HEK293 (cell line): Measurements from ENCODE around the gene CCDC88C.
A peak's percentile ranks its signal among the peaks of the same experiment; 100 is the strongest.

ENCODE experiments used
- CTCF ChIA-PET: fragments of 350-600 bp; formaldehyde crosslinking; extraction: SDS; loops from one replicate; lab custom pipeline; 2021; ENCODE audit warnings: antibody characterized with exemption; lab: Yijun Ruan, JAX
- POLR2A ChIA-PET: fragments of 300-600 bp; formaldehyde crosslinking; extraction: SDS; loops from one replicate; lab custom pipeline; 2020; ENCODE audit warnings: antibody characterized with exemption, inconsistent platforms; lab: Yijun Ruan, JAX
- H3K27ac ChIP-seq: fragments of 200-500 bp; sonication (Bioruptor generic); 2 replicates; pipeline ENCODE4 v1.5.1; 2014; ENCODE audit warnings: low read depth, low read length, control low read depth, inconsistent platforms; ENCODE audit errors: extremely low read depth
- H3K36me3 ChIP-seq, 2 experiments: fragments of 200-500 bp in 1 of 2; sonication (Bioruptor generic) in 1 of 2; 1 replicate in 1 of 2; 2 replicates in 1 of 2; pipeline ENCODE4 v1.5.1; 2014 to 2017; ENCODE audit warnings: inconsistent platforms in 2 of 2, low read length in 2 of 2; ENCODE audit not compliant: control insufficient read depth in 2 of 2, insufficient read depth in 1 of 2
- H3K4me1 ChIP-seq: fragments of 200-500 bp; sonication (Bioruptor generic); 2 replicates; pipeline ENCODE4 v1.5.1; 2014; ENCODE audit warnings: mild to moderate bottlenecking, low read length, inconsistent platforms; ENCODE audit not compliant: control insufficient read depth, insufficient read depth
- H3K4me3 ChIP-seq: 2 replicates; pipeline ENCODE4 v1.5.1; 2011; ENCODE audit warnings: low read depth, mild to moderate bottlenecking, control low read depth, low read length, moderate library complexity
- H3K9me3 ChIP-seq: fragments of 200-500 bp; sonication (Bioruptor generic); 2 replicates; pipeline ENCODE4 v1.5.1; 2014; ENCODE audit warnings: low read depth, low read length, inconsistent platforms; ENCODE audit not compliant: control insufficient read depth, insufficient read depth
- HOXD13 ChIP-seq: sonication (generic); formaldehyde crosslinking; IDR thresholded peaks from 2 replicates; pipeline ENCODE4 v1.8.0; 2022; ENCODE audit warnings: missing genetic modification reagents, borderline replicate concordance
- KLF1 ChIP-seq: fragments of 450-650 bp; formaldehyde crosslinking; IDR thresholded peaks from 2 replicates; pipeline ENCODE4 v1.5.1; 2016; ENCODE audit warnings: missing biosample characterization, missing genetic modification characterization
- YY1 ChIP-seq: fragments of 450-650 bp; formaldehyde crosslinking; IDR thresholded peaks from 2 replicates; pipeline ENCODE4 v1.5.1; 2018; ENCODE audit warnings: missing biosample characterization, missing genetic modification characterization
- ZBTB1 ChIP-seq: fragments of 450-650 bp; formaldehyde crosslinking; IDR thresholded peaks from 2 replicates; pipeline ENCODE4 v1.5.1; 2016; ENCODE audit warnings: missing biosample characterization, missing genetic modification characterization
- ZFP69B ChIP-seq: fragments of 450-650 bp; formaldehyde crosslinking; IDR thresholded peaks from 2 replicates; pipeline ENCODE4 v1.5.1; 2016; ENCODE audit warnings: missing biosample characterization, missing genetic modification characterization
- ZNF324 ChIP-seq: fragments of 450-650 bp; formaldehyde crosslinking; IDR thresholded peaks from 2 replicates; pipeline ENCODE4 v1.5.1; 2016; ENCODE audit warnings: missing biosample characterization, missing genetic modification characterization
- ZNF366 ChIP-seq: fragments of 450-650 bp; formaldehyde crosslinking; conservative IDR thresholded peaks from 2 replicates; pipeline ENCODE4 v1.5.1; 2016; ENCODE audit warnings: missing biosample characterization, missing genetic modification characterization
- ZNF596 ChIP-seq: fragments of 450-650 bp; IDR thresholded peaks from 2 replicates; pipeline ENCODE4 v1.5.0; 2018; ENCODE audit warnings: missing biosample characterization, mild to moderate bottlenecking, missing genetic modification characterization, moderate library complexity
- ZNF610 ChIP-seq: fragments of 450-650 bp; formaldehyde crosslinking; IDR thresholded peaks from 2 replicates; pipeline ENCODE4 v1.5.1; 2016; ENCODE audit warnings: missing biosample characterization, missing genetic modification characterization, borderline replicate concordance
- ZNF701 ChIP-seq: fragments of 450-650 bp; formaldehyde crosslinking; IDR thresholded peaks from 2 replicates; pipeline ENCODE4 v1.5.1; 2016; ENCODE audit warnings: missing biosample characterization, missing genetic modification characterization
- ZNF76 ChIP-seq: fragments of 450-650 bp; formaldehyde crosslinking; IDR thresholded peaks from 2 replicates; pipeline ENCODE4; 2016; ENCODE audit warnings: low read depth, missing biosample characterization, missing genetic modification characterization, borderline replicate concordance
- ZSCAN16 ChIP-seq: fragments of 450-650 bp; formaldehyde crosslinking; IDR thresholded peaks from 2 replicates; pipeline ENCODE4 v1.5.1; 2016; ENCODE audit warnings: missing biosample characterization, missing genetic modification characterization
- ZSCAN30 ChIP-seq: fragments of 450-650 bp; IDR thresholded peaks from 2 replicates; pipeline ENCODE4 v1.5.1; 2018; ENCODE audit warnings: missing biosample characterization, mild to moderate bottlenecking, missing genetic modification characterization, moderate library complexity
- TF ChIP-seq, protein P1 (sequence below): fragments of 450-650 bp; formaldehyde crosslinking; IDR thresholded peaks from 2 replicates; pipeline ENCODE4 v1.5.1; 2016; ENCODE audit warnings: missing biosample characterization, missing genetic modification characterization
- TF ChIP-seq, protein P2 (sequence below): fragments of 450-650 bp; formaldehyde crosslinking; IDR thresholded peaks from 2 replicates; pipeline ENCODE4 v1.5.1; 2016; ENCODE audit warnings: missing biosample characterization, missing genetic modification characterization
- TF ChIP-seq, protein P3 (sequence below): fragments of 450-650 bp; formaldehyde crosslinking; IDR thresholded peaks from 2 replicates; pipeline ENCODE4 v1.5.1; 2017; ENCODE audit warnings: missing biosample characterization, missing genetic modification characterization
- TF ChIP-seq, protein P4 (sequence below): IDR thresholded peaks from 2 replicates; pipeline ENCODE4 v1.6.1; 2011; ENCODE audit warnings: mild to moderate bottlenecking, low read depth, low read length, borderline replicate concordance
- TF ChIP-seq, protein P5 (sequence below): fragments of 450-650 bp; formaldehyde crosslinking; IDR thresholded peaks from 2 replicates; pipeline ENCODE4 v1.5.1; 2017; ENCODE audit warnings: missing biosample characterization, missing genetic modification characterization
- TF ChIP-seq, protein P6 (sequence below): sonication (generic); formaldehyde crosslinking; IDR thresholded peaks from 2 replicates; pipeline ENCODE4 v1.8.1; 2022; ENCODE audit warnings: mild to moderate bottlenecking, moderate library complexity, missing genetic modification reagents
- TF ChIP-seq, protein P7 (sequence below): fragments of 450-650 bp; formaldehyde crosslinking; IDR thresholded peaks from 2 replicates; pipeline ENCODE4 v1.5.1; 2016; ENCODE audit warnings: missing biosample characterization, missing genetic modification characterization
- TF ChIP-seq, protein P8 (sequence below): fragments of 450-650 bp; formaldehyde crosslinking; IDR thresholded peaks from 2 replicates; pipeline ENCODE4; 2016; ENCODE audit warnings: missing biosample characterization, missing genetic modification characterization

Gene CCDC88C

DNA sequence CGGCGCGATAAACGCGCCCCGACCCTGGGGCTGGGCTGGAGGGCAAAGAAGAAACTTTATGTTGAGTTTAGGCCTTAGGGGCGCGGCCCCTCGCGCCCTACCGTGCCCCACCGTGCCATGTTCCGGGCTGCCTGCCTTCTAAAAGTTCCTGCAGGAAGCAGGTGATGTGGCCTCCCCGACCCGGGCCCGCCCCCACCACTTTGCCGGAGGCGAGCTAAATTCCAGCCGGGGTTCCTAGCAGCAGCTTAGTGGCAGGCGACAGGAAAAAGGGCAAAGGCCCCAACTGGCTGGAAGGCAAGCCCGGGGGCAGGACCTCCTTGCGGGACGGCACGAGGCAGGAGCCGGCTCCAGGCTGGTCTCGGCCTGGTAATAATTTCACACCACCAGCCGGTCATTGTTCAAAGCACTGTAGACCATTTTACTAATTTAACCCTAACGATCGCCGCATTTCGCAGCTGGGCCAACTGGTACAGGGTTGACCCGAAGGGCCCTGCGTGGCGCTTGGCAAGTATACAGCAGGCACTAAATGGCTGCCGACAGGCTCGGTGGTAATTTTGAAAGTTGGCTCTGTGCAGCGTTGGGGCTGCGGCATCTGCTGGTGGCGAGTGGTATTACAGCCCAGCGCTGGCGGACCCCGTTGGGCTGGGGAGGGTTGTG, 895 bp upstream of the CCDC88C start (continued):
- TF ChIP-seq, protein P1, sequence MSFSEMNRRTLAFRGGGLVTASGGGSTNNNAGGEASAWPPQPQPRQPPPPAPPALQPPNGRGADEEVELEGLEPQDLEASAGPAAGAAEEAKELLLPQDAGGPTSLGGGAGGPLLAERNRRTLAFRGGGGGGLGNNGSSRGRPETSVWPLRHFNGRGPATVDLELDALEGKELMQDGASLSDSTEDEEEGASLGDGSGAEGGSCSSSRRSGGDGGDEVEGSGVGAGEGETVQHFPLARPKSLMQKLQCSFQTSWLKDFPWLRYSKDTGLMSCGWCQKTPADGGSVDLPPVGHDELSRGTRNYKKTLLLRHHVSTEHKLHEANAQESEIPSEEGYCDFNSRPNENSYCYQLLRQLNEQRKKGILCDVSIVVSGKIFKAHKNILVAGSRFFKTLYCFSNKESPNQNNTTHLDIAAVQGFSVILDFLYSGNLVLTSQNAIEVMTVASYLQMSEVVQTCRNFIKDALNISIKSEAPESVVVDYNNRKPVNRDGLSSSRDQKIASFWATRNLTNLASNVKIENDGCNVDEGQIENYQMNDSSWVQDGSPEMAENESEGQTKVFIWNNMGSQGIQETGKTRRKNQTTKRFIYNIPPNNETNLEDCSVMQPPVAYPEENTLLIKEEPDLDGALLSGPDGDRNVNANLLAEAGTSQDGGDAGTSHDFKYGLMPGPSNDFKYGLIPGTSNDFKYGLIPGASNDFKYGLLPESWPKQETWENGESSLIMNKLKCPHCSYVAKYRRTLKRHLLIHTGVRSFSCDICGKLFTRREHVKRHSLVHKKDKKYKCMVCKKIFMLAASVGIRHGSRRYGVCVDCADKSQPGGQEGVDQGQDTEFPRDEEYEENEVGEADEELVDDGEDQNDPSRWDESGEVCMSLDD = peak; percentile 84; the same call in 1 of the 2 replicates
- TF ChIP-seq ZSCAN16 (tag by site-specific recombination) (peak; percentile 88), ZNF76 (no peak; the same call in 1 of the 2 replicates), ZBTB1 (tag by site-specific recombination) (no peak), ZFP69B (no peak), ZNF701 (tag by site-specific recombination) (no peak), YY1 (tag by site-specific recombination) (0 out of 2 replicates have a peak, but pooled peaks have one; percentile 34), ZNF324 (peak; percentile 35; the same call in 1 of the 2 replicates), HOXD13 (CRISPR knock-in tag) (no peak)
- TF ChIP-seq, protein P2, sequence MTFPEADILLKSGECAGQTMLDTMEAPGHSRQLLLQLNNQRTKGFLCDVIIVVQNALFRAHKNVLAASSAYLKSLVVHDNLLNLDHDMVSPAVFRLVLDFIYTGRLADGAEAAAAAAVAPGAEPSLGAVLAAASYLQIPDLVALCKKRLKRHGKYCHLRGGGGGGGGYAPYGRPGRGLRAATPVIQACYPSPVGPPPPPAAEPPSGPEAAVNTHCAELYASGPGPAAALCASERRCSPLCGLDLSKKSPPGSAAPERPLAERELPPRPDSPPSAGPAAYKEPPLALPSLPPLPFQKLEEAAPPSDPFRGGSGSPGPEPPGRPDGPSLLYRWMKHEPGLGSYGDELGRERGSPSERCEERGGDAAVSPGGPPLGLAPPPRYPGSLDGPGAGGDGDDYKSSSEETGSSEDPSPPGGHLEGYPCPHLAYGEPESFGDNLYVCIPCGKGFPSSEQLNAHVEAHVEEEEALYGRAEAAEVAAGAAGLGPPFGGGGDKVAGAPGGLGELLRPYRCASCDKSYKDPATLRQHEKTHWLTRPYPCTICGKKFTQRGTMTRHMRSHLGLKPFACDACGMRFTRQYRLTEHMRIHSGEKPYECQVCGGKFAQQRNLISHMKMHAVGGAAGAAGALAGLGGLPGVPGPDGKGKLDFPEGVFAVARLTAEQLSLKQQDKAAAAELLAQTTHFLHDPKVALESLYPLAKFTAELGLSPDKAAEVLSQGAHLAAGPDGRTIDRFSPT = peak; percentile 54
- TF ChIP-seq, protein P3, sequence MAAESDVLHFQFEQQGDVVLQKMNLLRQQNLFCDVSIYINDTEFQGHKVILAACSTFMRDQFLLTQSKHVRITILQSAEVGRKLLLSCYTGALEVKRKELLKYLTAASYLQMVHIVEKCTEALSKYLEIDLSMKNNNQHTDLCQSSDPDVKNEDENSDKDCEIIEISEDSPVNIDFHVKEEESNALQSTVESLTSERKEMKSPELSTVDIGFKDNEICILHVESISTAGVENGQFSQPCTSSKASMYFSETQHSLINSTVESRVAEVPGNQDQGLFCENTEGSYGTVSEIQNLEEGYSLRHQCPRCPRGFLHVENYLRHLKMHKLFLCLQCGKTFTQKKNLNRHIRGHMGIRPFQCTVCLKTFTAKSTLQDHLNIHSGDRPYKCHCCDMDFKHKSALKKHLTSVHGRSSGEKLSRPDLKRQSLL = peak; percentile 38; the same call in 1 of the 2 replicates
- TF ChIP-seq, protein P4, sequence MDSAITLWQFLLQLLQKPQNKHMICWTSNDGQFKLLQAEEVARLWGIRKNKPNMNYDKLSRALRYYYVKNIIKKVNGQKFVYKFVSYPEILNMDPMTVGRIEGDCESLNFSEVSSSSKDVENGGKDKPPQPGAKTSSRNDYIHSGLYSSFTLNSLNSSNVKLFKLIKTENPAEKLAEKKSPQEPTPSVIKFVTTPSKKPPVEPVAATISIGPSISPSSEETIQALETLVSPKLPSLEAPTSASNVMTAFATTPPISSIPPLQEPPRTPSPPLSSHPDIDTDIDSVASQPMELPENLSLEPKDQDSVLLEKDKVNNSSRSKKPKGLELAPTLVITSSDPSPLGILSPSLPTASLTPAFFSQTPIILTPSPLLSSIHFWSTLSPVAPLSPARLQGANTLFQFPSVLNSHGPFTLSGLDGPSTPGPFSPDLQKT = no peak
- TF ChIP-seq, protein P5, sequence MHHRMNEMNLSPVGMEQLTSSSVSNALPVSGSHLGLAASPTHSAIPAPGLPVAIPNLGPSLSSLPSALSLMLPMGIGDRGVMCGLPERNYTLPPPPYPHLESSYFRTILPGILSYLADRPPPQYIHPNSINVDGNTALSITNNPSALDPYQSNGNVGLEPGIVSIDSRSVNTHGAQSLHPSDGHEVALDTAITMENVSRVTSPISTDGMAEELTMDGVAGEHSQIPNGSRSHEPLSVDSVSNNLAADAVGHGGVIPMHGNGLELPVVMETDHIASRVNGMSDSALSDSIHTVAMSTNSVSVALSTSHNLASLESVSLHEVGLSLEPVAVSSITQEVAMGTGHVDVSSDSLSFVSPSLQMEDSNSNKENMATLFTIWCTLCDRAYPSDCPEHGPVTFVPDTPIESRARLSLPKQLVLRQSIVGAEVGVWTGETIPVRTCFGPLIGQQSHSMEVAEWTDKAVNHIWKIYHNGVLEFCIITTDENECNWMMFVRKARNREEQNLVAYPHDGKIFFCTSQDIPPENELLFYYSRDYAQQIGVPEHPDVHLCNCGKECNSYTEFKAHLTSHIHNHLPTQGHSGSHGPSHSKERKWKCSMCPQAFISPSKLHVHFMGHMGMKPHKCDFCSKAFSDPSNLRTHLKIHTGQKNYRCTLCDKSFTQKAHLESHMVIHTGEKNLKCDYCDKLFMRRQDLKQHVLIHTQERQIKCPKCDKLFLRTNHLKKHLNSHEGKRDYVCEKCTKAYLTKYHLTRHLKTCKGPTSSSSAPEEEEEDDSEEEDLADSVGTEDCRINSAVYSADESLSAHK (tag by site-specific recombination) = no peak

DNA sequence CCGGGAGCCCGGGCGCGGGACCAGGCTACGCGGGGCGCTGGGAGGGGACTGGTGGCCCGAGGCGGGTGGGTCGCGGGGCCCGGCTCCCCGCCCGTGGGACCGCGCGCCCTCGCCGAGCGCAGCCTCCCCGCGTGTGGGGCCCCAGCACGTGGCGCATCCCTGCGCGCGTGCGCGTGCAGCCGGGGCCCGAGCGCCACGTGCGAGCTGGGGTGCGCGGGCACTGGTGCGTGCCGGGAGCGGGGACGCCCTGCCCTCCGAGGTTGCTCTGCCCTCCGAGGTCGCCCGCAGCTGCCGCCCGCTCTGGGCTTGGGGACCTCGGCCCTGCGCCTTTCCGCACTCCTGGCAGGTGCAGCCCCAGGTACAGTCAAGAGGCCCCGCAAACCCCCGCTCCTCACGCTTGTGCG, 365 bp upstream of the CCDC88C start:
- peaks cover 3% of the 10 kb centered on the region; the same call in 1 of the 2 replicates for H3K4me1 ChIP-seq
- TF ChIP-seq ZNF596 (tag by site-specific recombination) (peak; percentile 35; the same call in 1 of the 2 replicates), KLF1 (peak; percentile 38; the same call in 1 of the 2 replicates), ZNF610 (0 out of 2 replicates have a peak, but pooled peaks have one; percentile 12), ZFP69B (peak; percentile 39; the same call in 1 of the 2 replicates), ZNF76 (peak; percentile 56; the same call in 1 of the 2 replicates), ZSCAN30 (tag by site-specific recombination) (0 out of 2 replicates have a peak, but pooled peaks have one; percentile 36), ZNF366 (tag by site-specific recombination) (no peak)
- TF ChIP-seq, protein P6, sequence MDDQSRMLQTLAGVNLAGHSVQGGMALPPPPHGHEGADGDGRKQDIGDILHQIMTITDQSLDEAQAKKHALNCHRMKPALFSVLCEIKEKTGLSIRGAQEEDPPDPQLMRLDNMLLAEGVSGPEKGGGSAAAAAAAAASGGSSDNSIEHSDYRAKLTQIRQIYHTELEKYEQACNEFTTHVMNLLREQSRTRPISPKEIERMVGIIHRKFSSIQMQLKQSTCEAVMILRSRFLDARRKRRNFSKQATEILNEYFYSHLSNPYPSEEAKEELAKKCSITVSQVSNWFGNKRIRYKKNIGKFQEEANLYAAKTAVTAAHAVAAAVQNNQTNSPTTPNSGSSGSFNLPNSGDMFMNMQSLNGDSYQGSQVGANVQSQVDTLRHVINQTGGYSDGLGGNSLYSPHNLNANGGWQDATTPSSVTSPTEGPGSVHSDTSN (CRISPR knock-in tag) = peak; percentile 61; the same call in 1 of the 2 replicates
- TF ChIP-seq, protein P7, sequence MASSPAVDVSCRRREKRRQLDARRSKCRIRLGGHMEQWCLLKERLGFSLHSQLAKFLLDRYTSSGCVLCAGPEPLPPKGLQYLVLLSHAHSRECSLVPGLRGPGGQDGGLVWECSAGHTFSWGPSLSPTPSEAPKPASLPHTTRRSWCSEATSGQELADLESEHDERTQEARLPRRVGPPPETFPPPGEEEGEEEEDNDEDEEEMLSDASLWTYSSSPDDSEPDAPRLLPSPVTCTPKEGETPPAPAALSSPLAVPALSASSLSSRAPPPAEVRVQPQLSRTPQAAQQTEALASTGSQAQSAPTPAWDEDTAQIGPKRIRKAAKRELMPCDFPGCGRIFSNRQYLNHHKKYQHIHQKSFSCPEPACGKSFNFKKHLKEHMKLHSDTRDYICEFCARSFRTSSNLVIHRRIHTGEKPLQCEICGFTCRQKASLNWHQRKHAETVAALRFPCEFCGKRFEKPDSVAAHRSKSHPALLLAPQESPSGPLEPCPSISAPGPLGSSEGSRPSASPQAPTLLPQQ (tag by site-specific recombination) = peak; percentile 75; the same call in 1 of the 2 replicates
- TF ChIP-seq, protein P8, sequence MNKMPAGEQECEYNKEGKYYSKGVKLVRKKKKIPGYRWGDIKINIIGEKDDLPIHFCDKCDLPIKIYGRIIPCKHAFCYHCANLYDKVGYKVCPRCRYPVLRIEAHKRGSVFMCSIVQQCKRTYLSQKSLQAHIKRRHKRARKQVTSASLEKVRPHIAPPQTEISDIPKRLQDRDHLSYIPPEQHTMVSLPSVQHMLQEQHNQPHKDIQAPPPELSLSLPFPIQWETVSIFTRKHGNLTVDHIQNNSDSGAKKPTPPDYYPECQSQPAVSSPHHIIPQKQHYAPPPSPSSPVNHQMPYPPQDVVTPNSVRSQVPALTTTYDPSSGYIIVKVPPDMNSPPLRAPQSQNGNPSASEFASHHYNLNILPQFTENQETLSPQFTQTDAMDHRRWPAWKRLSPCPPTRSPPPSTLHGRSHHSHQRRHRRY (tag by site-specific recombination) = no peak
- peak overlapping the region; percentile 66; the same call in 1 of the 2 replicates for H3K27ac ChIP-seq
- POLR2A ChIA-PET = no interaction called here
- peak overlapping the region; percentile 57 for H3K4me3 ChIP-seq
- no peaks in the 10 kb centered on the region for H3K9me3 ChIP-seq
- peaks cover 0 to 7% of the 10 kb centered on the region in 2 experiments; a peak in 2 of 3 replicates for H3K36me3 ChIP-seq
- CTCF ChIA-PET = interaction anchor here (0.6 to 8.6 kb wide), 5 partner anchors 20 to 241 kb away, joined by 3 to 77 read pairs (median 6); no protein-coding TSS in a partner anchor
